Mucosa of stomach (tissue), 1 donor: ENCODE results near the gene RAB22A.

Experiments
- H3K27me3 ChIP-seq: one replicate; pipeline ENCODE4 v1.7.0; 2013; ENCODE audit warnings: mild to moderate bottlenecking, low read length; ENCODE audit not compliant: control insufficient read depth, insufficient read depth
- H3K36me3 ChIP-seq: one replicate; pipeline ENCODE4 v1.7.0; 2013; ENCODE audit warnings: low read length; ENCODE audit not compliant: control insufficient read depth, insufficient read depth
- H3K4me1 ChIP-seq: one replicate; pipeline ENCODE4 v1.7.0; 2013; ENCODE audit warnings: mild to moderate bottlenecking, low read length; ENCODE audit not compliant: control insufficient read depth, insufficient read depth
- H3K4me3 ChIP-seq: one replicate; pipeline ENCODE4 v1.7.0; 2013; ENCODE audit warnings: low read length
- H3K9ac ChIP-seq: one replicate; pipeline ENCODE4 v1.7.0; 2013; ENCODE audit warnings: mild to moderate bottlenecking, low read length, moderate library complexity
- H3K9me3 ChIP-seq: one replicate; pipeline ENCODE4 v1.7.0; 2013; ENCODE audit warnings: mild to moderate bottlenecking, low read length, moderate library complexity; ENCODE audit not compliant: control insufficient read depth
- donor health status: Pancreatic carcinoma.

Gene RAB22A

DNA sequence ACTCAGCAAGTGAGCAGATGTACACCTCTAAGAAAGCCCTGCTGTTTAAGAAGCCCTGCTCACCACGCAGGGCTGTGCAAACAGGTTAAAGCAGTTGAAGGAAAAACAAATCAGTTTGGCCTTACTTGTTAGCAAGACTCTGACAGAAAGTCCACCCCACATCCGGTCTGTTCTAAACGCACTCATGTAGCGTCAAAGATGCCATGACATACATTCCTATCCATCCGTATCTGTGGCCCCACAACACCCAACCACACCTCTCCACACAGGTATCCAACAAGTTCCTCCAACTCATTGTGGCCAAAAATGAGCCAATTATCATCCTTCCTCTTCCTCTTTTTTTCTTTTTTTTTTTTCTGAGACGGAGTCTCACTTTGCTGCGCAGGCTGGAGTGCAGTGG, 22.8 kb upstream of the RAB22A start:
- H3K27me3 ChIP-seq = no peaks in the 10 kb centered on the region
- H3K4me3 ChIP-seq = no peak overlapping the region

DNA sequence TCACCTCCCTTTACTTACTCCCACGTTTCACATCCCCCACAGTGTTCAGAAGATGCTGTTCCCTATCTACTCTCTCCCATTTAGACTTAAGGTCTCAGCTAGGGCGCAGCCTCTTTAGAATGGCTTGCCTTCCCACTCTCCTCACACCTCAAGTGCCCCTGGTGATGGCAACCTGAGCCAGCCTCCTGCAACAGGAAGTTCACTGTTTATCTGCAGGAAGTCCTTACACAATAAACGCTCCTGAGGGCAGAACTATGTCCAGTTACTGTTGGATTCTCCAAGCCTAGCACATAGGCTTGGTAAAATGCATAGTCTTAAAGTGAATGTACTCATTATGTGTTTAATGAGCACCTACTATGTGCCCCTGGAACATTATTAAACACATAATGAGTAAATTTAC, 21.9 kb upstream of the RAB22A start:
- Histone ChIP-seq H3K9ac (no peak overlapping the region), H3K9me3 (no peaks in the 10 kb centered on the region), H3K4me3 (no peak overlapping the region), H3K36me3 (no peaks in the 10 kb centered on the region), H3K27me3 (no peaks in the 10 kb centered on the region), H3K4me1 (no peaks in the 10 kb centered on the region)

More for the DNA sequence above, 22.8 kb upstream of the RAB22A start:
- H3K9me3 ChIP-seq = no peaks in the 10 kb centered on the region
- no peaks in the 10 kb centered on the region for H3K4me1 ChIP-seq
- no peak overlapping the region for H3K9ac ChIP-seq
- H3K36me3 ChIP-seq = no peaks in the 10 kb centered on the region

DNA sequence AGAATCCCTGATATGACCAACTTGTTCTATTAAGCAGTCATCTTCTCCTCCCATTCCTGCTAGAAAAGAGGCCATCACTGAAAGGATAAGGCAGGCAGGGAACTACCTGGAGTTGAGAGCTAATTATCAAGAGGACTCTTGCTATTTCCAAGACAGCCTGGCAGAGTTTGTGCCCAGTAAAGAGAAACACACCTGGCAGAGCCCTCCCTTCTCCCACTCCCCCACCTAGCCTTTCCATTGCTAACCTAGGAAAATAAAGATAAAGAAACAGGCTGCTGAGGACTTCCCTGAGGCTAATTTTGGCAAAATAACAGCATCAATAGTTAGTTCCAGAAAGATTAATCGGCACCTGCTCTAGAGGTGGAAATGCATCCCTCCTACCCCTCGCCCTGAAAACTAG, 20.4 kb upstream of the RAB22A start:
- Histone ChIP-seq H3K27me3 (no peaks in the 10 kb centered on the region), H3K4me1 (no peaks in the 10 kb centered on the region), H3K9ac (no peak overlapping the region), H3K9me3 (no peaks in the 10 kb centered on the region), H3K4me3 (no peak overlapping the region), H3K36me3 (no peaks in the 10 kb centered on the region)

DNA sequence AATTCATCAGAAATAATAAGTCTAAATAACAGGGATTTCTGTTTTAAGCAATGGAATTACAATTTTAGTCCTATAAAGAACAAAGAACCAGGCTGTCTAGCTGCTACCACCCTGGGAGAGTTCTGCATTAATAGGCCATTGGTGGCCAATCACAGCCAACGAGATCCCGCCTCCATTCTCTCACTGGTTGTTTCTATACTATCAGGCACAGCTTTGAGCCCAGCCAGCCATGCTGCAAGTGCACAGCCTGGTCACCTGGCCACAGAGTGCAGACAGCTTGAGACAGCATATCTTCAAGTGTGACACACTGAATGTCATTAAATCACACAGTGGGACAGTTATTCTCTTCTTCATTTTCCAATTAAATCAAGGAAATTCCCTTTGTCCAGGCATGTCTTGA, 16.1 kb upstream of the RAB22A start:
- Histone ChIP-seq H3K9ac (no peak overlapping the region), H3K36me3 (no peaks in the 10 kb centered on the region), H3K4me3 (no peak overlapping the region), H3K4me1 (no peaks in the 10 kb centered on the region), H3K27me3 (no peaks in the 10 kb centered on the region), H3K9me3 (no peaks in the 10 kb centered on the region)

DNA sequence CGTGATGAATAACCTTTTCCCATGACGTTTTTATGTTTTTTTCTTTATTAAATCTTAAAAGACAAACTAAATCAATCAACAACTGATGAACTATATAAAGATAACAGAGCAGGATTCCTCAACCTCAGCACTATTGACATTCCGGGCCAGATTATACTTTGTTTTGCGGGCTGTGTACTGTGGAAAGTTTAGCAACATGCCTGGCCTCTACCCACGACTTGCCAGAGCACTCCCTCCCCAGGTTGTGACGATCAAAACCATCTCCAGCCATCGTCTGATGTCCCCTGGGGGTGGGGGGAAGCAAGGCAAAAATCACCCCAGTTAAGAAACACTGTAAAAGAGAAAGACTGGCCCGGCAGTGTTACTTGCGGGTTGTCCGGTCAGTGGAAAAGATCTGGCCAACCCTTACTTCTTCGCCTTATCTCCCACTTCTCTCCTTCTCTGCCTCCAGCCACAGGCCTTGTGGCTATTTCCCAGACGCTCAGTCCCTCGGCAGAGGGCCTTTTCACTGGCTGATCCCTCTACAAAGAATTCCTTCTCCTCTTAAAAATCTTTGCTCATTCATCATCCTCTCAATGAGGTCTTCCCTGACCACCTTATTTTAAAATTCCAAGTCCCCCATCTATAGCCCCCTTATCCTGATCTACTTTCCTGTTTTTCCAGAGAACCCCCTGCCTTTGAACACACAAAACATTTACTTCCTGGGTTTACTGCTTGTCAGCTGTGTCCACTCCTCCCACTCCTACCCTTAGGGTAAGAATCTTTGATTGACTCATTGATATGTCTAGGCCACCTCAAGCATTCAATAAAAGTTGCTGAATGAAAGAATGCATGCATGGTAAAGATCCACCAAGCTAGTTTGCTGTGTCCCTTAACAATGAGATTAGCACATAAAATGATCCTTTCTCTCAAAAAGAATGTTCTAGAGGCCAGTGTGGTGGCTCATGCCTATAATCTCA, 14.7 kb upstream of the RAB22A start:
- Histone ChIP-seq H3K4me3 (no peak overlapping the region), H3K36me3 (no peaks in the 10 kb centered on the region), H3K4me1 (no peaks in the 10 kb centered on the region), H3K27me3 (no peaks in the 10 kb centered on the region), H3K9ac (no peak overlapping the region), H3K9me3 (no peaks in the 10 kb centered on the region)

DNA sequence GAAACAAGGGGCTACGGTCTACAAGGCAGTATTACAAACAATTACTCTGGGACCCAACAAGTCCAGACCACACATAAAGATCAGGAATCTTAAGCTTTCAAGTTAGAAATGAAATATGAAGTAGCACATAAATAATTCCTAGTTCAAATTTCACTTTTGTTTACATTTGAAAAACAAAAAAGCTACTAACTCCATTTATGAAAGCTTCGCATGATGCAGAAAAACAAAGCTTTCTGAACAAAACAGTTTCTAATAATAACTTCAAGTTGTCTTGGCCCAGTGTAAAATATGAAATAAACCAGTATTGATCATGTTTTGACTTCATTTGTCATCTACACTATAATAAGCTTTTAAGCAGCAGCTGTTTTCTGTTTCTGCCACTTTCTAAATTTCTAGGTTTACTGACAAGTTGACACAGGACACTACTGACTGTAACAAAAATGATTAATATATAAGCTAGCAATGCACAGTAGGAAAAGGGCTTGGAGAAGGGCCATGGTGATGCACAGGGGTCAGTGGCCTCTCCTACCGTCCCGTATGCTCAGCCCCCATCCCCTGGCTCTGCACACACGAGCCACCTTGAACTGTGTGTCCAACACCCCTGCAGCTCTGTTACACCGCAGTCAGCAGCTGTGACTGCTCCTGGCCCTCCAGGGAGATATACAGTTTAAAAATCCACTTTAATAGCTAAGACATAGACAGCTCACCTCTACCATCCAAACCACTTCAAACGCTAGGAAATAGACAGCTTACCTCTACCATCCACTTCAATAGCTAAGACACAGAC, 13.3 kb upstream of the RAB22A start:
- Histone ChIP-seq H3K4me1 (no peaks in the 10 kb centered on the region), H3K9me3 (no peaks in the 10 kb centered on the region), H3K27me3 (no peaks in the 10 kb centered on the region), H3K4me3 (no peak overlapping the region), H3K36me3 (no peaks in the 10 kb centered on the region), H3K9ac (no peak overlapping the region)

DNA sequence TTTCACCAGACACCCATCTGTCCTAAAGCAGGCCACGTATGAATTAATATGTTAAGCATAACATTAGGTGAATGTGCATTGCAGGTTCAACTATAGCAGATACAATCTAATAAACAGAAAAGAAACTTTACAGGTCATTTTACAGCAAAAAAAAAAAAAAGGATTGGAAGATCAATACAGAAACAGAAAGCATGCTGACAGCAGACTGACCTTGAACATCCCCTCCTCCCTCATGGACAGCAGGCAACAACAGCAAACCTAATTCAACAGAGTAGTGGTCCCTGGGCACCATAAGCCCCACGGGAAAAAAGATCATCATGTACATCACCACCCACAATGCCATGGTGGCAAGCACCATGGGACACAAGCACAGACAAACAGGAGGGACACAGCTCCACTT, 12.1 kb upstream of the RAB22A start:
- no peak overlapping the region for H3K4me3 ChIP-seq

DNA sequence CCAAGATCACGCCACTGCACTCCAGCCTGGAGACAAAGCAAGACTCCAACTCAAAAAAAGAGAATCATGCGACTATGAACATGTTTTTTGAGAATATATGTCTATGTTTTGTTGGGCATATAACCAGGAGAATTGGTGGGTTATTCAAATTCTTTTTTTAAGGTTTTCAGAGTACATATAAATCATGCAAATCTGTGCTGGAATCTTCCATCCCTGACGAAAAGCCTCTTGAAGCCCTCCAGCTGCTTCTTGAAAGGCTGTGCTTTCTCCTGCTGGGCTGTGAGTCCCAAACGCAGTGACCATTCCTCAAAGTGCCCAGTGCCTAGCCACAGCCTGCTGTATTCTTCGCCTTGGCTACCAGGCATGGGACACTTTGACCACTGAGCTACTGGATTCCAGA, 9.2 kb upstream of the RAB22A start:
- no peak overlapping the region for H3K4me3 ChIP-seq
- no peaks in the 10 kb centered on the region for H3K27me3 ChIP-seq
- no peaks in the 10 kb centered on the region for H3K36me3 ChIP-seq
- H3K9me3 ChIP-seq = no peaks in the 10 kb centered on the region
- H3K4me1 ChIP-seq = peaks cover 4% of the 10 kb centered on the region
- no peak overlapping the region for H3K9ac ChIP-seq

More for the DNA sequence above, 12.1 kb upstream of the RAB22A start:
- Histone ChIP-seq H3K4me1 (no peaks in the 10 kb centered on the region), H3K9ac (no peak overlapping the region), H3K27me3 (no peaks in the 10 kb centered on the region), H3K9me3 (no peaks in the 10 kb centered on the region), H3K36me3 (no peaks in the 10 kb centered on the region)

DNA sequence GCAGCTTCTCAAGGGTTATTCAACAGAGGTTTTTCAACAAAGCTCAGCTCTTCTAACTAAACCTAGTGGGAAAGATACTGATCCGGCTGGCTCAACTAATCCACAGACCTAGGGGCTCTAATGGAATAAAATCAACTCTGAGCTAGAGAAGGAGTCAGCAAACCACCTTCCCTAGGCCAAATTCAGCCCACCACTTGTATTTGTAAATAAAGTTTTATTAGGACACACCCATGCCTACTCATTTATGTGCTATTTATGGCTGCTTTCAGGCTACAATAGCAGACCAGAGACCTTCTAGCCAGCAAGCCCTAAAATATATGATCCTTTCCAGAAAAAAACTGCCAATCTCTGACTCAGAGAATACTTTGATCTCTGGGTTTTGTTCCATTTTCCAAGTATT, 6.0 kb upstream of the RAB22A start:
- Histone ChIP-seq H3K36me3 (no peaks in the 10 kb centered on the region), H3K4me1 (peaks cover 21% of the 10 kb centered on the region), H3K9ac (no peak overlapping the region), H3K4me3 (no peak overlapping the region), H3K9me3 (no peaks in the 10 kb centered on the region), H3K27me3 (no peaks in the 10 kb centered on the region)

DNA sequence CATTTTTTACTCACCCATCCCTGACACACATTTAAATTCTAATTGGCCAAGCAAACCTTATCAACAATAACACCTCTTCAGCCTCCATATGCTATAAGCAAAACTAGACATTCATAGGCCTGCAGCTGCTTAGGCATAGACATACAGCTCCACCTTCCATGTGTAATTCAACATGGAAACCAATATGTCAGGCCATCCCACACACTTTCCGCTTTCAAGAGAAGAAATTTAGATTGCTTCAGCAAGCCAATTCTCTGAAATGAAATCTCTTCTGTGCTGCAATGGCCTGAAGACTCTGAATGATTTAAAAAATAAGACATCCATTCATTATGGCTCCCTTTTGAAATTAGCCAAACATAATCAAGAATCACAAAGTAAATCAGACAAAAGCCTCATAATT, 4.5 kb upstream of the RAB22A start:
- no peaks in the 10 kb centered on the region for H3K9me3 ChIP-seq
- H3K36me3 ChIP-seq = no peaks in the 10 kb centered on the region
- no peak overlapping the region for H3K9ac ChIP-seq
- peaks cover 24% of the 10 kb centered on the region for H3K4me1 ChIP-seq
- H3K4me3 ChIP-seq = no peak overlapping the region
- H3K27me3 ChIP-seq = no peaks in the 10 kb centered on the region

DNA sequence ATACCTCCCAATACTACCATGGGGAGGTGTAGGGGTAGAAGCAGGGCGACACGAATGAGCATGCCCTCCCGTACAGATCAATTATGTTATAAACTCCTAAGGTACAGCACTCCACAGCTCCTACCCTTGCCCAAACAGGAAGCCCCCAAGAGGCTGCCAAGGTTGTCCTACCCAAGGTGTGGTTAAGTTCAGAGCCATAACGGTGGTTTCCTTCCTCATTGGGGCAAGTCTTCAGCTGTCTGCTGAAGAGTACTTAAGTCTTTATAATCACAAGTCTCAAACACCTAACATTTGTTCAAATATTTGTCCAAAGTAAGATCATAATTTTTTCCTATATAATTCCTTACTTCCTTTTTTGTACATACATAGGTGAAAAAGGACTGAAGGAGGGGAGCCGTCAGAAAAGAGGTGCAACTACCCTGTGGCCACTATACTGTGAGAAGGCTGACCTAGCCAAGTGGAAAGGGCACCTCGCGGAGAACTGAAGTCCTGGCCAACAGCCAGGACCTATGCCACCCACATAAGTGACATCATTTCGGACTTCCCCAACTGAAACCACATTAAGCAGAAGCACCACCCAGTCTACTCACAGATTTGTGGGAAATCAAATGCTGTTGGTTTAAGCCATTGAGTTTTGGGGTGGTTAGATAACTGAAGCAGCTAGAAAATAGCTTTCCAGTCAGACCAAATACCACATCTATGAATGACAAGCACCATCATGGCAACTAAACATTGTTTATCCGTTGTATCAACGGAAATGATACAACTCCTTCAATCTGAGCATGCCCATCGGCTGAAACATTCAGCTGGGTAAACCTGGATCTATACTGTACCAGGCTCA, 2.9 kb upstream of the RAB22A start:
- Histone ChIP-seq H3K4me3 (no peak overlapping the region), H3K4me1 (peaks cover 27% of the 10 kb centered on the region), H3K9ac (no peak overlapping the region)

More for the DNA sequence above, 2.9 kb upstream of the RAB22A start:
- no peaks in the 10 kb centered on the region for H3K27me3 ChIP-seq
- H3K36me3 ChIP-seq = no peaks in the 10 kb centered on the region
- H3K9me3 ChIP-seq = no peaks in the 10 kb centered on the region
